Measurements from ENCODE around the gene SAE1. TPM values are rescaled to one million over a fixed set of nuclear protein-coding genes. Genes with fewer than 3 reads are reported as not detected.

SAE1 gene
- total and polyA plus RNA-seq, 2 experiments from 2014 or later = 115 to 236 TPM

DNA sequence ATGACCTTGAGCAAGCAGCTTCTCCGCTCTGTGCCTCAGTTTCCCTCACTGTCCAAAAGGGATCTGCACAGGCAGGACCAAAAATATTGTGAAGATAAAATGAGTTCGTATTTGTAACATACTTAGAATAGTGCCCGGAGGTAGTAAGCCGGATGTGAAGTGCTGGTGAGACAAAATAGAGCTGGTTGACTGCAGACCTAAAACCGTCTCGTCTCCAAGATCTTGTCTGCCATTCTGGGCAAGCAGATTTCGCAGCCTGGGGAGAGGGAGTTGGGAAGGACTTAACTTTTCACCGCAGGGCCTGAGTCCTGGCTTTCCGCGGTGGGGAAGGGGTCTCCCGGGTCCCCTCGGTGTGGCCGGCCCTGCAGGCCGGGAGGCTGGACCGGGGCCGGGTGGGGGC, 108.5 kb downstream of the SAE1 start:
- Histone ChIP-seq H3K9me2 (ENCODE audit: insufficient read depth) (no peaks in the 10 kb centered on the region), H3K4me2 (peak overlapping the region; percentile 90), H3K27me3 (ENCODE audit: insufficient read depth) (peaks cover 41% of the 10 kb centered on the region), H3K4me3 (peak overlapping the region; percentile 73), H3K27ac (ENCODE audit: low read depth) (no peak overlapping the region), H4K20me1 (replicated peaks; ENCODE audit: insufficient read depth) (no peaks in the 10 kb centered on the region), H2AFZ (peak overlapping the region; percentile 96), H3K36me3 (ENCODE audit: insufficient read depth) (no peaks in the 10 kb centered on the region), H3K4me1 (ENCODE audit: insufficient read depth) (peaks cover 19% of the 10 kb centered on the region), H3K79me2 (replicated peaks; ENCODE audit: insufficient read depth) (no peaks in the 10 kb centered on the region), H3F3A (replicated peaks; ENCODE audit: low read depth) (peaks cover 38% of the 10 kb centered on the region)
- H3K4me3 Mint-ChIP-seq = peak overlapping the region; percentile 70
- H3K4me1 Mint-ChIP-seq = peaks cover 19% of the 10 kb centered on the region
- DNase-seq (ENCODE audit: low spot score) = peak; percentile 58
- H3K27me3 Mint-ChIP-seq (ENCODE audit: insufficient read depth, low read depth, poor library complexity) = peaks cover 21% of the 10 kb centered on the region
- peaks cover 6% of the 10 kb centered on the region; the same call in 1 of the 3 replicates for H3K36me3 Mint-ChIP-seq (ENCODE audit: low read depth)
- no peak for ATAC-seq
- peaks cover 3% of the 10 kb centered on the region; the same call in 1 of the 3 replicates for H3K9me3 Mint-ChIP-seq
- TF ChIP-seq ZNF114 (CRISPR knock-in tag; IDR thresholded peaks at IDR 0.05) = no peak
- TF ChIP-seq, protein P1, sequence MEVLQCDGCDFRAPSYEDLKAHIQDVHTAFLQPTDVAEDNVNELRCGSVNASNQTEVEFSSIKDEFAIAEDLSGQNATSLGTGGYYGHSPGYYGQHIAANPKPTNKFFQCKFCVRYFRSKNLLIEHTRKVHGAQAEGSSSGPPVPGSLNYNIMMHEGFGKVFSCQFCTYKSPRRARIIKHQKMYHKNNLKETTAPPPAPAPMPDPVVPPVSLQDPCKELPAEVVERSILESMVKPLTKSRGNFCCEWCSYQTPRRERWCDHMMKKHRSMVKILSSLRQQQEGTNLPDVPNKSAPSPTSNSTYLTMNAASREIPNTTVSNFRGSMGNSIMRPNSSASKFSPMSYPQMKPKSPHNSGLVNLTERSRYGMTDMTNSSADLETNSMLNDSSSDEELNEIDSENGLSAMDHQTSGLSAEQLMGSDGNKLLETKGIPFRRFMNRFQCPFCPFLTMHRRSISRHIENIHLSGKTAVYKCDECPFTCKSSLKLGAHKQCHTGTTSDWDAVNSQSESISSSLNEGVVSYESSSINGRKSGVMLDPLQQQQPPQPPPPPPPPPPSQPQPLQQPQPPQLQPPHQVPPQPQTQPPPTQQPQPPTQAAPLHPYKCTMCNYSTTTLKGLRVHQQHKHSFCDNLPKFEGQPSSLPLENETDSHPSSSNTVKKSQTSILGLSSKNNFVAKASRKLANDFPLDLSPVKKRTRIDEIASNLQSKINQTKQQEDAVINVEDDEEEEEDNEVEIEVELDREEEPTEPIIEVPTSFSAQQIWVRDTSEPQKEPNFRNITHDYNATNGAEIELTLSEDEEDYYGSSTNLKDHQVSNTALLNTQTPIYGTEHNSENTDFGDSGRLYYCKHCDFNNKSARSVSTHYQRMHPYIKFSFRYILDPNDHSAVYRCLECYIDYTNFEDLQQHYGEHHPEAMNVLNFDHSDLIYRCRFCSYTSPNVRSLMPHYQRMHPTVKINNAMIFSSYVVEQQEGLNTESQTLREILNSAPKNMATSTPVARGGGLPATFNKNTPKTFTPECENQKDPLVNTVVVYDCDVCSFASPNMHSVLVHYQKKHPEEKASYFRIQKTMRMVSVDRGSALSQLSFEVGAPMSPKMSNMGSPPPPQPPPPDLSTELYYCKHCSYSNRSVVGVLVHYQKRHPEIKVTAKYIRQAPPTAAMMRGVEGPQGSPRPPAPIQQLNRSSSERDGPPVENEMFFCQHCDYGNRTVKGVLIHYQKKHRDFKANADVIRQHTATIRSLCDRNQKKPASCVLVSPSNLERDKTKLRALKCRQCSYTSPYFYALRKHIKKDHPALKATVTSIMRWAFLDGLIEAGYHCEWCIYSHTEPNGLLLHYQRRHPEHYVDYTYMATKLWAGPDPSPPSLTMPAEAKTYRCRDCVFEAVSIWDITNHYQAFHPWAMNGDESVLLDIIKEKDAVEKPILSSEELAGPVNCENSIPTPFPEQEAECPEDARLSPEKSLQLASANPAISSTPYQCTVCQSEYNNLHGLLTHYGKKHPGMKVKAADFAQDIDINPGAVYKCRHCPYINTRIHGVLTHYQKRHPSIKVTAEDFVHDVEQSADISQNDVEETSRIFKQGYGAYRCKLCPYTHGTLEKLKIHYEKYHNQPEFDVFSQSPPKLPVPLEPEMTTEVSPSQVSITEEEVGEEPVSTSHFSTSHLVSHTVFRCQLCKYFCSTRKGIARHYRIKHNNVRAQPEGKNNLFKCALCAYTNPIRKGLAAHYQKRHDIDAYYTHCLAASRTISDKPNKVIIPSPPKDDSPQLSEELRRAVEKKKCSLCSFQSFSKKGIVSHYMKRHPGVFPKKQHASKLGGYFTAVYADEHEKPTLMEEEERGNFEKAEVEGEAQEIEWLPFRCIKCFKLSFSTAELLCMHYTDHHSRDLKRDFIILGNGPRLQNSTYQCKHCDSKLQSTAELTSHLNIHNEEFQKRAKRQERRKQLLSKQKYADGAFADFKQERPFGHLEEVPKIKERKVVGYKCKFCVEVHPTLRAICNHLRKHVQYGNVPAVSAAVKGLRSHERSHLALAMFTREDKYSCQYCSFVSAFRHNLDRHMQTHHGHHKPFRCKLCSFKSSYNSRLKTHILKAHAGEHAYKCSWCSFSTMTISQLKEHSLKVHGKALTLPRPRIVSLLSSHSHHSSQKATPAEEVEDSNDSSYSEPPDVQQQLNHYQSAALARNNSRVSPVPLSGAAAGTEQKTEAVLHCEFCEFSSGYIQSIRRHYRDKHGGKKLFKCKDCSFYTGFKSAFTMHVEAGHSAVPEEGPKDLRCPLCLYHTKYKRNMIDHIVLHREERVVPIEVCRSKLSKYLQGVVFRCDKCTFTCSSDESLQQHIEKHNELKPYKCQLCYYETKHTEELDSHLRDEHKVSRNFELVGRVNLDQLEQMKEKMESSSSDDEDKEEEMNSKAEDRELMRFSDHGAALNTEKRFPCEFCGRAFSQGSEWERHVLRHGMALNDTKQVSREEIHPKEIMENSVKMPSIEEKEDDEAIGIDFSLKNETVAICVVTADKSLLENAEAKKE (CRISPR knock-in tag; IDR thresholded peaks at IDR 0.05) = no peak
- TF ChIP-seq, protein P2, sequence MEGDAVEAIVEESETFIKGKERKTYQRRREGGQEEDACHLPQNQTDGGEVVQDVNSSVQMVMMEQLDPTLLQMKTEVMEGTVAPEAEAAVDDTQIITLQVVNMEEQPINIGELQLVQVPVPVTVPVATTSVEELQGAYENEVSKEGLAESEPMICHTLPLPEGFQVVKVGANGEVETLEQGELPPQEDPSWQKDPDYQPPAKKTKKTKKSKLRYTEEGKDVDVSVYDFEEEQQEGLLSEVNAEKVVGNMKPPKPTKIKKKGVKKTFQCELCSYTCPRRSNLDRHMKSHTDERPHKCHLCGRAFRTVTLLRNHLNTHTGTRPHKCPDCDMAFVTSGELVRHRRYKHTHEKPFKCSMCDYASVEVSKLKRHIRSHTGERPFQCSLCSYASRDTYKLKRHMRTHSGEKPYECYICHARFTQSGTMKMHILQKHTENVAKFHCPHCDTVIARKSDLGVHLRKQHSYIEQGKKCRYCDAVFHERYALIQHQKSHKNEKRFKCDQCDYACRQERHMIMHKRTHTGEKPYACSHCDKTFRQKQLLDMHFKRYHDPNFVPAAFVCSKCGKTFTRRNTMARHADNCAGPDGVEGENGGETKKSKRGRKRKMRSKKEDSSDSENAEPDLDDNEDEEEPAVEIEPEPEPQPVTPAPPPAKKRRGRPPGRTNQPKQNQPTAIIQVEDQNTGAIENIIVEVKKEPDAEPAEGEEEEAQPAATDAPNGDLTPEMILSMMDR (conservative IDR thresholded peaks at IDR 0.05; ENCODE audit: low read depth in 2 of 2) = no peak
- TF ChIP-seq CREB1 (CRISPR knock-in tag; IDR thresholded peaks at IDR 0.05; ENCODE audit: low read depth) = no peak
- no peak for TF ChIP-seq EZH2 (IDR thresholded peaks at IDR 0.05; ENCODE audit: low read depth, unreplicated experiment)
- H3K27ac Mint-ChIP-seq = no peak overlapping the region

Data from GM23338 (cell line).